Stimulated activated CD4-positive, alpha-beta T cell treated with anti-CD3 and anti-CD28 coated beads, Interleukin-4, amount 100 ng/mL, for 24 hours (primary cell): ENCODE data around the gene FEM1B.

Experiments used
- DNase-seq: peaks from one replicate; pipeline ENCODE4 v3.0.0-alpha.2; 2020

The FEM1B gene

DNA sequence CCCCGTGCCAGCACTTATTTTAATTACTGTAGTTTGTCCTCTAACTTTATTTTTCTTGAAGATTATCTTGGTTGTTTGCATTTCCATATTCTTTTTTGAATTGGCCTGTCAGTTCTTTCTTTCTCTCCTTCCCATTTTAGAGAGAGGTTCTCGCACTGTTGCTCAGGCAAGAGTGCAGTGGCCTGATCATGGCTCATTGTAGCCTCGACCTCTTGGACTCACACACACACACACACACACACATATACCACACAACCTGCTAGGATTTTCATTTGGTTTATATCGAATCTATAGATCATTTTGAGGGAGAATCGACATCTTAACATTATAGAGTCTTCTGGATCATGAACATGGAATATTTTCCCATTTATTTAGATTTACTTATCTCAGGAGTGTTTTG is 8.7 kb downstream of the FEM1B start:
- DNase-seq: no peak

- DNase-seq: no peak
Measured at GRCh38 chr15:68289057-68289456, 11.5 kb downstream of the FEM1B start.

- no peak for DNase-seq
Measured at GRCh38 chr15:68289621-68290352, 12.2 kb downstream of the FEM1B start.

- no peak for DNase-seq
Measured at GRCh38 chr15:68290715-68291114, 13.2 kb downstream of the FEM1B start.

DNA sequence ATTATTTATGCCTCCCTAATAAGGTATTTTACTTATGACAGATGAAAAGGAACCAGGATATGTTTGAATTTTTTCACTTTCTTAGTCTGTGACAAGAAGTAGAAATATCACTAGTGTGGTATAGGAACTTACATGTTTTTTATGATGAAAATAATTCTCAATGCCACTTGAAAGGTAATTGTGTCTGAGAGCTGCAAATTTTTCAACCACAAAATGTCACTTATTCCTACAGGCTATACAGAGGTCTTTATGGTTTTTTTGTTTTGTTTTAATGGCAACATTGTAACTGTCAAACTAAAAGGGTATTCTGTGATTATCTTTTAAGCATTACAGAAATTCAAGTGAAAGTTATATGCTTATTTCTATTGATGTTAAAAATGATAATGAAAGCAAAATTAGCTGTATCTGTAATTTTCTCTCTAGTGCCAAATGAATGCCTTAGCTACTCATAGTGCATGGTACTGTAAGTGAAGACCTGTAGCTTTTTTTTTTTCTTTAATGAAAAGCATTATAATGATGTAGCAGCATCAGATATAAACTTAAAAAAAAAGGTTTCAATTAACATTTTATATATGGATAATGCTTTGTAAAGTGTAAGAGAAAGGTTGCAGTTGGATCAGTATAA is 14.7 kb downstream of the FEM1B start:
- DNase-seq: no peak

DNA sequence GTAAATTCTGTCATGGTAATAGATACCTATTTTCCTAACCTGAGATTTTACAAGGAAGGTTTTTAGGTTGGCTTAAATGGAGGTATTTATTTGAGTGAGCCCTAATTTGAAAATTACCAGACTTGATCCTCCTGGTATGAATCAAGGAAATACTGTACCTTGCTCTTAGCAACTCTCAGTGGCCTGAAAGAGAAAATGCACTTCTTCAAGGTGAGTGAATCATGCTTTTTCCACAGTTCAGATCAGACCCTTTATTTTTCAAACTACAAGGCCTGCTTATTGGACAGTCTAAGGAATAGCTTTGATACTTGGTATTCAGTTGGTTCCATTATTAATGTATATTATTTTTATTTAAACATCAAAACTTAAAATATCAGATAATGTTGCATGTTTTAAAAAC is 15.4 kb downstream of the FEM1B start:
- DNase-seq: no peak

- DNase-seq: no peak
Measured at GRCh38 chr15:68295014-68295805, 17.7 kb downstream of the FEM1B start.

GRCh38 chr15:68298336-68298735 is 20.8 kb downstream of the FEM1B start:
- no peak for DNase-seq

GRCh38 chr15:68298882-68299381 is 21.4 kb downstream of the FEM1B start:
- DNase-seq: peak; percentile 17

DNA sequence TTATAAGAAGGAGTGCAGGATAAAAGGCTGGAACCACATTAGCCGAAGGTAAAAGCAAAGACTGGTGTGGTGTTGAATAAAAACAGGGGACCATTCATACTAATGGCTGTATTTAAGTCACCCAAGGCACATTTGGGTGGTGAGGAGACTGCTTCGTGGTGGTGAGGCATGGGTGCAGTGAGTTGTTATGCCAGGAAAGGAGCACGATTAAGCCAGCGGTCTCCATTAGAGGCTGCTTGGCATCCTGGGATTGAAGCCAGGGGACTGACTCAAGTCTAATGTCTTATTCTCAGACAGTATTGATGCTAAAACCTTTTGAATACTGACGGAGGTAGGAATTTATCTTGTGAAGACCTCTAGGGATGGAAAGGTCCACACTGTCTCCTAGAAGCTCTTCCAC is 21.9 kb downstream of the FEM1B start:
- DNase-seq: no peak

GRCh38 chr15:68300115-68300940 is 22.8 kb downstream of the FEM1B start:
- no peak for DNase-seq

DNA sequence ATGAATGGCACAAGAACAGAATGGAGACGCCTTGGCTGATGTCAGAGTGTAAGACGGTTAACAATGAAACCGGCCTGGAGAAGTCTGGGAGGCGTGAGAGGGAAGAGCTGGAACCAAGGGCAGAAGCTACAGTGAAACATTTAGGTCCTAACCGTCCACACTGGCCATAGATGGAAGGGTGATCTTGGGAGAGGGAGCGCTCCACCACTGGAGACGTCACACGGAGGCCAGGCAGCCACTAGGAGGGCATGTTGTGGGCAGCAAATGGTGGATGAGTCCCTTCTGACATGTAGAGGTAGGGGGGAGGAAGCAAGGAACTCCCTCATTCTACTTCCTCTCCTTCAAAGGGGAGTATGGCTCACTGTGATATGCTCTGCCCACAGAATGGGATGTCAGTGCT is 23.8 kb downstream of the FEM1B start:
- no peak for DNase-seq

DNA sequence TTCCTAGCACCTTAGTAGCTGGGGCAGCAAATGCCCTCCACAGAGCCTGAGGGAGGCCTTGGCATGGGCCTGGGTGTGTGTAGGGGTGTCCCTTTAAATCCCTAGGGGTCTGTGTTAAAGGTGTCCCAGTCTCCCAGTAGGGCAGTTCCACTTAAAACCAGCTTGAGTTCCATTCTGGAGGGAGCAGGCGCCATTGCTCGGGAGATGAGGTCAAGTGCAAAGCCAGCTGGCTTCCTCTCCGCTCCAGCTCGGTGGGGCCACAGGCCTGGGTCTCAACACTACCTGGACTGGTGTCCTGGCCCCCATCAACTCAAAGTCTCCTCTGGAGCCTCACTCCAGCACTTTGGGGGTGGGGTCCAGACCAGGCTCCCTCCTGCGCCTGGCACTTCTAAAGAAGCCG is 25.2 kb downstream of the FEM1B start:
- DNase-seq: no peak

DNA sequence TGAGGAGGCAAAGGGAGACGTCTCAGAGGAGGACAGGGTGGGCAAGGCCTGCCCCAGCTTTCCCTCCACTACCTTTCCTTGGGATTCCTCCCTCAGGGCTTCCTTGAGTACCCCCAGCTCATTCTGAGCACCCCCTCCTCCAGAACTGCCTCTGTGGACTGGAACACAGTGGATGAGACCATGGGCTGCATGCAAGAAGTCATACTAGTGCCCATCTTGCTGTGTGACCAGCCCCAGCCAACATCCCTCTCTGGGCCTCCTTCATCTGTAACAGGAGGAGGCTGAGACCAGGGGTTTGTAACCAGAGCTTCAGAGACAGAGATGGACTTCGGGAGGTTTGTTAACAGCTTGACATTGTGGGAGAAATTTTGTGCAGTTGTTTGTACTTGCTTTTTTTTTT is 25.6 kb downstream of the FEM1B start:
- no peak for DNase-seq

GRCh38 chr15:68303560-68304436 is 26.3 kb downstream of the FEM1B start:
- no peak for DNase-seq

GRCh38 chr15:68304589-68305337 is 27.2 kb downstream of the FEM1B start:
- no peak for DNase-seq

GRCh38 chr15:68305420-68305871 is 27.9 kb downstream of the FEM1B start:
- no peak for DNase-seq

GRCh38 chr15:68307131-68307928 is 29.8 kb downstream of the FEM1B start:
- DNase-seq: no peak

- DNase-seq: no peak
Measured at GRCh38 chr15:68309024-68309423, 31.5 kb downstream of the FEM1B start.

GRCh38 chr15:68310178-68310803 is 32.7 kb downstream of the FEM1B start:
- no peak for DNase-seq
